Neural cell (in vitro differentiated cells): ENCODE results near the gene SLC8A3.
A peak's percentile ranks its signal among the peaks of the same experiment; 100 is the strongest.

Experiments
- EZH2 ChIP-seq: fragments of 200-600, 300-800 bp; shearing (Covaris generic), sonication (generic); IDR thresholded peaks from 2 replicates; pipeline ENCODE4 v1.6.1; 2014; ENCODE audit warnings: antibody characterized with exemption, low read length, borderline replicate concordance, mild to moderate bottlenecking; ENCODE audit not compliant: insufficient read depth, poor library complexity, severe bottlenecking
- POLR2AphosphoS5 ChIP-seq: IDR thresholded peaks from 2 replicates; pipeline ENCODE4 v1.6.1; 2012
- TF ChIP-seq, protein P1 (sequence below): fragments of 450-650 bp; IDR thresholded peaks from 2 replicates; pipeline ENCODE4 v1.5.1; 2014; ENCODE audit warnings: antibody characterized with exemption, mild to moderate bottlenecking, moderate library complexity; ENCODE audit not compliant: poor library complexity, severe bottlenecking

GRCh38 chr14:70188659-70189455, at the start of gene SLC8A3:
- TF ChIP-seq EZH2 = no peak
- TF ChIP-seq, protein P1, sequence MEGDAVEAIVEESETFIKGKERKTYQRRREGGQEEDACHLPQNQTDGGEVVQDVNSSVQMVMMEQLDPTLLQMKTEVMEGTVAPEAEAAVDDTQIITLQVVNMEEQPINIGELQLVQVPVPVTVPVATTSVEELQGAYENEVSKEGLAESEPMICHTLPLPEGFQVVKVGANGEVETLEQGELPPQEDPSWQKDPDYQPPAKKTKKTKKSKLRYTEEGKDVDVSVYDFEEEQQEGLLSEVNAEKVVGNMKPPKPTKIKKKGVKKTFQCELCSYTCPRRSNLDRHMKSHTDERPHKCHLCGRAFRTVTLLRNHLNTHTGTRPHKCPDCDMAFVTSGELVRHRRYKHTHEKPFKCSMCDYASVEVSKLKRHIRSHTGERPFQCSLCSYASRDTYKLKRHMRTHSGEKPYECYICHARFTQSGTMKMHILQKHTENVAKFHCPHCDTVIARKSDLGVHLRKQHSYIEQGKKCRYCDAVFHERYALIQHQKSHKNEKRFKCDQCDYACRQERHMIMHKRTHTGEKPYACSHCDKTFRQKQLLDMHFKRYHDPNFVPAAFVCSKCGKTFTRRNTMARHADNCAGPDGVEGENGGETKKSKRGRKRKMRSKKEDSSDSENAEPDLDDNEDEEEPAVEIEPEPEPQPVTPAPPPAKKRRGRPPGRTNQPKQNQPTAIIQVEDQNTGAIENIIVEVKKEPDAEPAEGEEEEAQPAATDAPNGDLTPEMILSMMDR = peak; percentile 28
- peak; percentile 75 for TF ChIP-seq POLR2AphosphoS5
